Fibroblast of pulmonary artery (primary cell): ENCODE data around the gene LTK.

Experiments
- DNase-seq: peaks from one replicate; pipeline ENCODE4 v3.0.0-alpha.2; 2010; ENCODE audit warnings: low read depth
- H3K4me3 ChIP-seq: replicated peaks from 2 replicates; pipeline ENCODE4 v1.5.1; 2011; ENCODE audit warnings: low read depth, mild to moderate bottlenecking, control low read depth, low read length, moderate library complexity
- CTCF ChIP-seq: IDR thresholded peaks from 2 replicates; pipeline ENCODE4 v1.5.1; 2011; ENCODE audit warnings: mild to moderate bottlenecking, control low read depth, low read length, inconsistent platforms; ENCODE audit errors: missing control alignments

Gene LTK

GRCh38 chr15:41512512-41512939 lies 1.1 kb downstream of the LTK start:
- H3K4me3 ChIP-seq: no peak overlapping the region

GRCh38 chr15:41511899-41512369 lies 1.7 kb downstream of the LTK start:
- no peak overlapping the region for H3K4me3 ChIP-seq
- DNase-seq: no peak
- no peak for TF ChIP-seq CTCF

More at GRCh38 chr15:41512512-41512939, 1.1 kb downstream of the LTK start:
- DNase-seq: no peak
- TF ChIP-seq CTCF: no peak

- no peak for DNase-seq
- no peak for TF ChIP-seq CTCF
- no peak overlapping the region for H3K4me3 ChIP-seq
Measured at GRCh38 chr15:41511331-41511898, 2.2 kb downstream of the LTK start.

GRCh38 chr15:41510728-41511127 lies 2.9 kb downstream of the LTK start:
- H3K4me3 ChIP-seq: no peak overlapping the region
- no peak for TF ChIP-seq CTCF
- no peak for DNase-seq

GRCh38 chr15:41507820-41508290 lies 5.8 kb downstream of the LTK start:
- TF ChIP-seq CTCF: no peak
- DNase-seq: no peak
- H3K4me3 ChIP-seq: no peak overlapping the region

- no peak for DNase-seq
- no peak for TF ChIP-seq CTCF
- no peak overlapping the region for H3K4me3 ChIP-seq
Measured at GRCh38 chr15:41506796-41507341, 6.8 kb downstream of the LTK start.

GRCh38 chr15:41505776-41506175 lies 7.9 kb downstream of the LTK start:
- TF ChIP-seq CTCF: no peak
- H3K4me3 ChIP-seq: no peak overlapping the region
- no peak for DNase-seq
